ENCODE data around the gene USP7. TPM values are rescaled to one million over a fixed set of nuclear protein-coding genes. Genes with fewer than 3 reads are reported as not detected.
A peak's percentile ranks its signal among the peaks of the same experiment; 100 is the strongest.

The USP7 gene
- polyA plus RNA-seq, 6 donors from 2014 or later: 4.4 to 21.5 (median 12.2) TPM

DNA sequence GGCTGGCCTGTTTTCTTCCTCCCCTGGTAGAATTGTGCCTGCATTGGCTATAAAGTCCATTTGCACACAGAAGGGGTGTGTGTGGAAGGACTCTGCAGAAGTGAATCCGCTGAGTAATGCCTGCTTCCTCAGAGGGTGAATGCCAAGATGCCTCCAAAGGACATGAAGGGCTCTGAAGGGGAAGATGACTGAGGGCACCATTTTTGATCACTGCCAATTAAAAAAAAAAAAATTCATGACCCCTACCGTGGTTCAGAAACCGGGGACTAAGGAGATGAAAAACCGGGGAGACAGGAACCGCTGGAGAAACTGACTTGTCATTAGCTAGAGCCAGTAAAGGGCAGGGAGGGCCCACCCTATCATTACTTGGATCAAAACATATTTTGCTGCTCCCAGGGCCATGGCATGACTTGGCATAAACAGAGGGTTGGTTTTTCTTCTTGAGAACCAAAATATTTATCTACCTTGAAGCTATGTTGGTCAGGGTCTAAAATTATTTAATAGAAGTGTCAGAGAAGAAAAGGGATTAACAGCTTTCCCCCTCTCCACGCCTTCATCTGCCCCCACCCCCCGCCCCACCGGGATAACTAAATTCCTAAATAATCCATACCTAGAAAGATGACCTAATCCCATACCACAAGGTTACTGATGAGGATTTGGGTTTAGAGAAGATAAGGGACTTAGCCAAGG, 3.6 kb upstream of the USP7 start:
- ATAC-seq (ENCODE audit: low read depth in 2 of 2): no peak
- no peaks in the 10 kb centered on the region for H3K36me3 Mint-ChIP-seq
- DNase-seq: no peak
- peaks cover 3 to 8% (median 6%) of the 10 kb centered on the region in 3 donors for H3K4me1 Mint-ChIP-seq
- H3K27me3 Mint-ChIP-seq: no peaks in the 10 kb centered on the region
- peak overlapping the region in 1 of 8 donors; percentile 85 for H3K4me3 Mint-ChIP-seq
- H3K9me3 Mint-ChIP-seq: no peaks in the 10 kb centered on the region
- H3K27ac Mint-ChIP-seq: peak overlapping the region in 1 of 6 donors; percentile 59

DNA sequence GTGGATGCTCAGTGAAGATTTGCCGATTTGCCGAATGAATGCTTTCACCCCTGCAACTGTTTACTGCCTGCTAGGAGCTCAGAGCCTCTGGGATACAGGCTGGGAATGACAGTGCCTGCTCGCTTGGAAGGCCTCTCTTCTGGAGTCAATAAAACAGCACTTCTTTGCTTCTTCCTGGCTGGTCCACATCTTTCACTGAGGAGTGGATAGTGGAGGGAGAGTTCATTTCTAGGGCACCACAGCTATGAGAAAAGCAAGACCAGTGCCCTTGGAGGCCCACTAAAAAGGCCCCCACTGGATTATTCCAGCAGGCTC, 3.1 kb upstream of the USP7 start:
- no peak for DNase-seq
- Mint-ChIP-seq H3K9me3 (no peaks in the 10 kb centered on the region), H3K27me3 (no peaks in the 10 kb centered on the region), H3K36me3 (no peaks in the 10 kb centered on the region), H3K27ac (peak overlapping the region in 1 of 6 donors; percentile 72), H3K4me3 (peak overlapping the region in 2 of 8 donors; percentile 28 to 85), H3K4me1 (peaks cover 8 to 13% (median 11%) of the 10 kb centered on the region in 3 donors)
- no peak for ATAC-seq (ENCODE audit: low read depth in 2 of 2)

- peaks cover 31 to 35% (median 34%) of the 10 kb centered on the region in 3 donors for H3K4me1 Mint-ChIP-seq
- H3K27ac Mint-ChIP-seq: peak overlapping the region; percentile 65 to 92 (median 88)
- H3K4me3 Mint-ChIP-seq: peak overlapping the region; percentile 59 to 90 (median 76)
Observed at GRCh38 chr16:8964462-8964861, 756 bp upstream of the USP7 start.

GRCh38 chr16:8963010-8963820, 491 bp downstream of the USP7 start:
- no peaks in the 10 kb centered on the region for H3K36me3 Mint-ChIP-seq
- peak overlapping the region in 6 of 8 donors; percentile 61 to 92 (median 87) for H3K4me3 Mint-ChIP-seq
- no peaks in the 10 kb centered on the region for H3K9me3 Mint-ChIP-seq
- DNase-seq (no peak), ATAC-seq (ENCODE audit: low read depth in 2 of 2) (no peak)
- H3K27ac Mint-ChIP-seq: peak overlapping the region in 3 of 6 donors; percentile 96 to 98 (median 98)
- no peaks in the 10 kb centered on the region for H3K27me3 Mint-ChIP-seq
- peaks cover 43 to 47% (median 47%) of the 10 kb centered on the region in 3 donors for H3K4me1 Mint-ChIP-seq

More at GRCh38 chr16:8964462-8964861, 756 bp upstream of the USP7 start:
- ATAC-seq (ENCODE audit: low read depth in 2 of 2): no peak
- H3K27me3 Mint-ChIP-seq: no peaks in the 10 kb centered on the region
- H3K36me3 Mint-ChIP-seq: no peaks in the 10 kb centered on the region
- H3K9me3 Mint-ChIP-seq: no peaks in the 10 kb centered on the region
- no peak for DNase-seq

- peak overlapping the region; percentile 91 to 98 (median 94) for H3K27ac Mint-ChIP-seq
- peak overlapping the region; percentile 83 to 96 (median 90) for H3K4me3 Mint-ChIP-seq
- H3K27me3 Mint-ChIP-seq: no peaks in the 10 kb centered on the region
- no peaks in the 10 kb centered on the region for H3K36me3 Mint-ChIP-seq
- no peaks in the 10 kb centered on the region for H3K9me3 Mint-ChIP-seq
- peaks cover 49 to 54% (median 52%) of the 10 kb centered on the region in 3 donors for H3K4me1 Mint-ChIP-seq
- peak; percentile 87 for DNase-seq
- ATAC-seq (ENCODE audit: low read depth in 2 of 2): peak; percentile 70 to 71
Observed at GRCh38 chr16:8962393-8963009, 1.2 kb downstream of the USP7 start.

GRCh38 chr16:8961811-8962390, 1.8 kb downstream of the USP7 start:
- DNase-seq (no peak), ATAC-seq (ENCODE audit: low read depth in 2 of 2) (no peak)
- Mint-ChIP-seq H3K9me3 (no peaks in the 10 kb centered on the region), H3K36me3 (no peaks in the 10 kb centered on the region), H3K4me3 (peak overlapping the region; percentile 83 to 96 (median 90)), H3K4me1 (peaks cover 54 to 60% (median 56%) of the 10 kb centered on the region in 3 donors), H3K27me3 (no peaks in the 10 kb centered on the region), H3K27ac (peak overlapping the region; percentile 91 to 98 (median 94))

- DNase-seq (no peak), ATAC-seq (ENCODE audit: low read depth in 2 of 2) (no peak)
- Mint-ChIP-seq H3K27me3 (no peaks in the 10 kb centered on the region), H3K36me3 (no peaks in the 10 kb centered on the region), H3K4me3 (peak overlapping the region; percentile 83 to 95 (median 88)), H3K9me3 (no peaks in the 10 kb centered on the region), H3K27ac (peak overlapping the region; percentile 67 to 98 (median 94)), H3K4me1 (peaks cover 59 to 71% (median 64%) of the 10 kb centered on the region in 3 donors)
Observed at GRCh38 chr16:8960788-8961109, 3.0 kb downstream of the USP7 start.

DNA sequence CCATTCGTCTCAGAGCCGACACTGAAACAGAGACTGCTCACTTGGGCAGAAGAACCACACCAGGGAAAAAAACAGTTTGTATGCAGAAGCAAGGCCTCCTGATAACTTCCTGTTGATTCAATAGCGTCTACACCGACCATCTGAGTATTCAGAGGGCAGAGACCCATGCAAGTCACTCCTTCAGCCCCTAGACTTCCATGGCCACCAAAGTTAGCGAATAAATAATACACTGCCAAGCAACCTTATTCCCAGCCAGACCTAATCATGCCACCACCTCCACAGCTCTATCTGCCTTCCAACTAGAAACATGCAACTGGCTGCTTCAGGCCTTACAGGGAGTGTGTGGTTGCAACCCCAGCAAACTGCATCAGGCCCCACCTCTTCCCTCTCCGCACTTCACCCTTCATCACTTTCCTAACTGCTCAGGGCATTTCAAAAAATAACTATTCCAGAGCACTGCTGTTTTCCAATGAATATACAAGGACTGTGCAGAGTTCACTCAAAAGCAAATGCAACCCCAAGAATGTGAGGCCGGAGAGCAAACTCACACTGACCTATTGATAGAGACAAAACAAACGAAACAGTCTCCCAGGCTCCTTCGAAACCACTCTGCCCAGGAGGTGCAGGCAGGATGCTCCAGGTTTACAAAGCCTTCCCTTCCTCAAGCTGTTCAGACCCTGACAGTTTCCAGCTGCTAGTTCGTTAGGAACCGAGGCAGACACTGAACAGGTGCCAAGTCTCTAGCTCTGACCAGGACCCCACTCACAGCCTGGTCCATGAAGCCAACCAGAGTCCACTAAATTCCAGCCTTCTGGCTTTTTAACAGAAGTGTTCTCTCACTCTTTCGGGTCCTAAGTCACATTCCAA, 3.6 kb downstream of the USP7 start:
- Mint-ChIP-seq H3K4me3 (peak overlapping the region; percentile 83 to 95 (median 88)), H3K9me3 (no peaks in the 10 kb centered on the region), H3K36me3 (no peaks in the 10 kb centered on the region), H3K27ac (peak overlapping the region; percentile 67 to 98 (median 94)), H3K27me3 (no peaks in the 10 kb centered on the region), H3K4me1 (peaks cover 60 to 75% (median 70%) of the 10 kb centered on the region in 3 donors)
- peak; percentile 54 for DNase-seq
- ATAC-seq (ENCODE audit: low read depth in 2 of 2): peak in 1 of 2 donors; percentile 11

DNA sequence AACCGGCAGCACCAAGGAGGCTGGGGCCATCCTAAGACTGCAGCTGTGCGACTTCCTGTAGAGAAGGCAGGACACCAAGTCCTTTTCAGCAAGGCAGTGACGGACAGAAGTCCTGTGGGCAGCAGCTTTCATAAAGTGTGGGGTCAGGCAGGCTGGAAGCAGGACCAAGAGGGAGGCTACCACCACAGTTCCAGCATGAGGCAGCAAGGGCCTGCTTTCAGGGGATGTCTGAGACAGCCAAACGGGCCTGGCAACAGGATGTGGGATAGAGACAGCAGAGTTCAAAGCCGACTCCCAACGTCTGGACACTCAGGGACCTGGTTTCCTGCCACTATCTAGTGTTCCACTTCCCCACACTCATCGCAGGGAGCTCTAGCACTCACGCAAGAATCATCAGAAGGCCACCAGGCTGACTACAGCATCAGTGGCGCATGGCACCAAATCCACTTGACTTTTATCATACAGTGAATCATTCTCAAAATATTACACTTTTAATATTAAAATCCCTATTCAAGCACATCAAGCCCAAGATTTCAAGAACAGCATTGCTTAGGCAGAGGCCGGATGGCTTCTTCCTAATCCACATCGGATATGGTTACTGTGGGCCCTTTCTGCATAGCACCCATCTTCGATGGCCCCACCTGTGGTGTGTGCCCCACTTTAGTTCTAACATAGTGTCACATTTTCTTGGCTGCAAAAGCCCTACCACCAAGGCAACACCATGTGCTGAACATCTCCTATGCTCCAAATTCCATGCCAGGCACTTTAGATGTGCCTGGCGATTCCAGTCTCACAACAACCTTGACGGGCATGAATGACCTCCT, 5.2 kb downstream of the USP7 start:
- no peak for DNase-seq
- H3K4me1 Mint-ChIP-seq: peaks cover 59 to 82% (median 72%) of the 10 kb centered on the region in 3 donors
- H3K4me3 Mint-ChIP-seq: peak overlapping the region; percentile 83 to 95 (median 88)
- ATAC-seq (ENCODE audit: low read depth in 2 of 2): no peak
- H3K36me3 Mint-ChIP-seq: no peaks in the 10 kb centered on the region
- H3K27ac Mint-ChIP-seq: peak overlapping the region in 5 of 6 donors; percentile 67 to 98 (median 85)
- H3K27me3 Mint-ChIP-seq: no peaks in the 10 kb centered on the region
- no peaks in the 10 kb centered on the region for H3K9me3 Mint-ChIP-seq

DNA sequence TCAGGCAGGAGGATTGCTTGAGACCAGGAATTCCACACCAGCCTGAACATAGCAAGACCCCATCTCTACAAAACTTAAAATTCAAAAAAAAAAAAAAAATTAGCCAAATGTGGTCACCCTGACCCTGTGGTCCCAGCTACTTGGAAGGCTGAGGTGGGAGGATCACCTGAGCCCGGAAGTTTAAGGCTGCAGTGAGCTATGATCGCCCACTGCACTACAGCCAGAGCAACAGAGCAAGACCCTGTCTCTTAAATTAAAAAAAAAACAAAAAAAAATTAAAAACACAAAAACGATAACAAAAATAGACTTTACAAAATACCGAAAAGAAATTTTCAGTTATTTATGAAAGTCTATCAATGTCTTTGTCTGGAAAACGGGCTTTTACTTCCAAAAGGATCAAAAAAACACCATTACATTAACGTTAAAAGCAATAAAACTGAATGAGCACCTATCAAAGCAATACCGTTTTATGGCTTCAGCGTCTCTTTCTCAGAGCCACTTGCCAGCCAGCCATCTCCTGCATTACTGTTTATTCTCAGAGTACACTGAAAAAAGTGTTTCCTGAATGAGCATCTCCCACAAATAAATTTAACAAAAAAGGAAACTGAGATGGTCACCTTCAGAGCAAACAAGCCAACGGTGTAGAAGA, 6.1 kb downstream of the USP7 start:
- Mint-ChIP-seq H3K36me3 (no peaks in the 10 kb centered on the region), H3K9me3 (no peaks in the 10 kb centered on the region), H3K27me3 (no peaks in the 10 kb centered on the region), H3K27ac (peak overlapping the region in 3 of 6 donors; percentile 70 to 98 (median 88)), H3K4me3 (peak overlapping the region; percentile 83 to 95 (median 88)), H3K4me1 (peaks cover 67 to 89% (median 80%) of the 10 kb centered on the region in 3 donors)
- ATAC-seq (ENCODE audit: low read depth in 2 of 2) (no peak), DNase-seq (no peak)

- H3K36me3 Mint-ChIP-seq: no peaks in the 10 kb centered on the region
- ATAC-seq (ENCODE audit: low read depth in 2 of 2): no peak
- H3K4me1 Mint-ChIP-seq: peaks cover 68 to 90% (median 80%) of the 10 kb centered on the region in 3 donors
- no peaks in the 10 kb centered on the region for H3K9me3 Mint-ChIP-seq
- DNase-seq: no peak
- peak overlapping the region in 6 of 8 donors; percentile 15 to 95 (median 62) for H3K4me3 Mint-ChIP-seq
- H3K27me3 Mint-ChIP-seq: no peaks in the 10 kb centered on the region
- H3K27ac Mint-ChIP-seq: peak overlapping the region in 4 of 6 donors; percentile 44 to 98 (median 76)
Observed at GRCh38 chr16:8957063-8957397, 6.7 kb downstream of the USP7 start.
